Smooth muscle cell of the pulmonary artery (primary cell): ENCODE data around the gene FGD4. TPM values are rescaled to one million over a fixed set of nuclear protein-coding genes. Genes with fewer than 3 reads are reported as not detected.

Experiments used
- total RNA-seq: library from RNA; depleted of rRNA; stranded (reverse); fragments of >200 nt; gene quantifications from 2 replicates; pipeline ENCODE4 v1.2.3, GENCODE V29; 2014

The FGD4 gene
- total RNA-seq = 12.3 and 28.5 TPM in 2 replicates

GRCh38 chr12:32399370-32400113 is at the start of gene FGD4:
Gene FGD4 (plus strand): TSS chr12:32399558.

GRCh38 chr12:32679091-32679919 is 279.9 kb downstream of the FGD4 start, which contains the start of gene DNM1L:
Gene DNM1L (plus strand): TSS chr12:32679301. CDS start chr12:32679364, 63 bp downstream.

